GM19455 (cell line): ENCODE measurements around the gene ACOT8.
"Not testable (repeated sequence)": the region's sequence is repeated elsewhere in the genome, so short reads cannot be mapped to it uniquely, and the experiment has no call there.

Source experiments
- ATAC-seq: cut with Tn5 transposase; IDR thresholded peaks from one replicate; pipeline ENCODE4 v1.9.1; 2021; ENCODE audit not compliant: unreplicated experiment

The ACOT8 gene

DNA sequence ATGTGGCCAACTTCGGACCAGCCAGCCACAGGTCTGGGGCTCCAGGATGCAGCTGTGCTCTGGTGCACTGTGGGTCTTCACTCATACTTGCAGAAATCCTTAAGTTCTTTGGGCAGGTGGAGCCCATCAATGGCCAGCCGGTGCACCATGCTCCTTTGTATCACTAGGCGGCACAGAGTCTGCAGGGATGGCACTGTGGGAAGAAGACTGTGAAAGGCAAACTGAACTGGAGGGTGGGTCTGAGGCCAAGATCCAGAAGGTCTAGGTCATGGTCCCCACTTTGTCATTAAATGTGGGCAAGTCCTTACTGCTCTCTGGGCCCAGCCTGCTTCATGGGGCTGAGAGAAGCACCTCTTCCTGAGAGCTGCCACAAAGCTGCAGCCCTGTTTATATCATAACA is 31.5 kb upstream of the ACOT8 start:
- ATAC-seq, result no peak

DNA sequence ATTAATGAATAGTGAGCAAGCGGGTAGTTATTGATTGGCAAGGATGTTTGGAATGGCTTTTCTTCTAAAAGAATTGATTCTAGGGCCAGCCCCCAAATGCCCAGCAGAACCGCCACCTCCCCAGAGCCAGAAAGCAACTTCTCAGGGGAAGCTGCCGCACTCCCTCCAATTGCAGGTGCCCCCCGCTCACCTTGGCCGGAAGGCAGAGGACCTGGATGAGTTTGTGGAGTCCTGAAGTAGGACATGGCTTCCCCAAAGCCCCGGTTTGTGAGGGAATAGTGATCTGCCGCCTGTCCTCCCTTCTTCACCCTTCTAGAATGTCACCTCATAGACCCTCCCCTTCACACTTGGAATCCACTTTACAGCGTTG is 30.1 kb upstream of the ACOT8 start, which contains the start of gene SPATA25:
TSS of gene SPATA25 (minus strand) at position 277 of the 370 bp plus-strand sequence. CDS start at position 245, 32 bp downstream.
- no peak for ATAC-seq

DNA sequence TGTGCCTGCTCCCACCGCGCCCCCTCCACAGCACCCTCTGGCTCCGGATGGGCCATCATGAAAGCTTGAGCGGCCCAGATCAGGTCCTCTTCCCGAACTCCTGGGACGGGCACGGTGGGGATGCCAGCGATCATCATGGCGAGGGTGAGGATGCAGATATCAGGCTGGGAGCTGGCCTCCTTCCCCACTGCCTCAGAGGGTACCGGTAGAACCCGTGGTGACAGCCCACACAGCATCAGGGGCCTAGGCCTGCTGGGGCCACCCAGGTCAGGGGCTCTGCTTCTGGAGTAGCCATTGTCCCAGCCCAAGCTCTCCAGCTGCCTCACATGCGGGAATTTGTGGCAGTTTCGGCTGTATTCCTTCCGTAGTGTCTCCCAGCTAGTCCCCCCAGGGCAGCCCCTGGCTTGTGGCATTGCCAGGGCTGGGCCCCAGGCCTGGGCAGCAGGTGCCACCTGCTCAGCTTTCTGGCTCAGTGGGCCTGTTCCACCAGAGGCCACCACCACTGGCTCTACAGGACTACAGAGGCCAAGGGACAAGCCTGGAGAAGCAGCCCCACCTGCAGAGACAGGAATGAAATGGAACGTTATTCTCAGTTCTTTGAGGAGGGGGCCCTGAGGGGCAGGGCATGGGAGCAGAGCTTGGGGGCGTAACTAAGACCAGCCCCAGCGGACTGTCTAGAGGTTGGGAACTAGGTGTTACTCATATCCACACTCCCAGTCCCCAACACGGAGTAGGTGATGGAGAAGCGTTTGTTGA is 29.6 kb upstream of the ACOT8 start:
- no peak for ATAC-seq

DNA sequence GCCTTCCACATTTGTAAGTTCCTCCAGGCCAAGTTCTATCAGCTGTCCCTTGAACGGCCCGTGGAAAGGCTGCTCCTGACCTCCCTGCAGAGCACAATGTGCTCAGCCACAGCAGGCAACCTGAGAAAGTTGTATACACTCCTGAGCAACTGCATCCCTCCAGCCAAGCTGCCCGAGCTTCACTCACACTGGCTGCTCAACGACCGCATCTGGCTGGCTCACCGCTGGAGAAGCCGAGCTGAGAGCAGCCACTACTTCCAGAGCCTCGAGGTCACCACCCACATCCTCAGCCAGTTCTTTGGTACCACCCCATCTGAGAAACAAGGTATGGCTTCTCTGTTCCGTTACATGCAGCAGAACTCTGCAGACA is 25.9 kb upstream of the ACOT8 start:
- ATAC-seq, result no peak

DNA sequence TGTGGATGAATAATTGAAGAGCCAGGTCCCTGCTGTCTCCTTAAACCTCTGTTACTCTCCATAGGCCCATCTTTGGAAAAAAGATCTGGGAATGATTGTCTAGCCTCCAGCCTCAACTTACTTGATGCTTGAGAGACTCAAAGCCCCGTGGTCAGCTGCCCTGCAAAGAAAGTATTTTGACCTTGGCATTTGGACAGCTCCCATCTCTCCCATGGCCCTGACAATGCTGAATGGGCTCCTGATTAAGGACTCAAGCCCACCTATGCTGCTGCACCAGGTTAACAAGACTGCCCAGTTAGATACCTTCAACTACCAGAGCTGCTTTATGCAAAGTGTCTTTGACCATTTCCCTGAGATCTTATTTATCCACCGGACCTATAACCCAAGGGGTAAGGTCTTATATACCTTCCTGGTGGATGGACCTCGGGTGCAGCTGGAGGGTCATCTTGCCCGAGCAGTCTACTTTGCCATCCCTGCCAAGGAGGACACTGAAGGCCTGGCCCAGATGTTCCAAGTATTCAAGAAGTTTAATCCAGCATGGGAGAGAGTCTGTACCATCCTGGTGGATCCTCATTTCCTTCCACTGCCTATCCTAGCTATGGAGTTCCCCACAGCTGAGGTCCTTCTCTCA is 25.4 kb upstream of the ACOT8 start:
- ATAC-seq, result no peak

DNA sequence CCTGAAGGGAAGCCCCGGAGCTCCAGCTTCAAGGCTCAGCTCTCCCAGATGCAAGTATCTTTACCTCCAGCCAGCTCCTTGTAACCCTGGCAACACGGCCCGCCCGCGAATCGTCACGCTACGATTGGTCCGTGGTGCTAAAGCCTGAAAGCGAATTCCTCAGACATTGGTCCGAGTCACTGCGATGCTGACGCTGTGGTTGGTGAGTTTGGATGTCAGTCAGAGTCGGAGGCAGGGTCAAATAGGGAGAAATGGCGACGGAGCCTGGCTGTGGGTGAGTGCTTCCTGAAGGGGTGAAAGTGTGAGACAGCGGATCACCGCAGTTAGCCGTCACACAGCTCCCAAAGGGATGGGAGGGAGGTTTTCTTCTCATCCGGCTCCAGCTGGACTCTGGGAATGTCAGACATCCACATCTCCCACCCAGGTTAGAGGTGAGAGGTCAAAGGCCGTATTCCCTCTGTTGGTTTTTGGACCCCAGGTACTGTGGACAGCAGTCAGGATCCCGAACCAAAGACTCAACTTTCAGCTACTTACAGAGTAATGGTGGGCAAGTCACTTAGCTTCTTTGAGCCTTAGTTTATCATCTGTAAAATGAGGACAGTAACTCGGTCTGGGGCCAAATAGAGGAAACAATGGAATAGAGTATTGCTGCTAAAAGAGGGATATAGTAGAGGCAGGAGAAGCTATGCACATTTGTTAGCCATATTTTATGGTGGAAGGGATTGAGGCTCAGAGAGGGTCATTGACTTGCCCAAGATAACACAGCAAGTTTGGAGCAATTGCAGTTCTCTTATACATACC is 24.0 kb upstream of the ACOT8 start, which contains the start of gene ZSWIM1:
TSS of gene ZSWIM1 (plus strand) at position 240 of the 801 bp plus-strand sequence. CDS start 1,366 bp downstream, outside the sequence.
- ATAC-seq, result peak; percentile 96

DNA sequence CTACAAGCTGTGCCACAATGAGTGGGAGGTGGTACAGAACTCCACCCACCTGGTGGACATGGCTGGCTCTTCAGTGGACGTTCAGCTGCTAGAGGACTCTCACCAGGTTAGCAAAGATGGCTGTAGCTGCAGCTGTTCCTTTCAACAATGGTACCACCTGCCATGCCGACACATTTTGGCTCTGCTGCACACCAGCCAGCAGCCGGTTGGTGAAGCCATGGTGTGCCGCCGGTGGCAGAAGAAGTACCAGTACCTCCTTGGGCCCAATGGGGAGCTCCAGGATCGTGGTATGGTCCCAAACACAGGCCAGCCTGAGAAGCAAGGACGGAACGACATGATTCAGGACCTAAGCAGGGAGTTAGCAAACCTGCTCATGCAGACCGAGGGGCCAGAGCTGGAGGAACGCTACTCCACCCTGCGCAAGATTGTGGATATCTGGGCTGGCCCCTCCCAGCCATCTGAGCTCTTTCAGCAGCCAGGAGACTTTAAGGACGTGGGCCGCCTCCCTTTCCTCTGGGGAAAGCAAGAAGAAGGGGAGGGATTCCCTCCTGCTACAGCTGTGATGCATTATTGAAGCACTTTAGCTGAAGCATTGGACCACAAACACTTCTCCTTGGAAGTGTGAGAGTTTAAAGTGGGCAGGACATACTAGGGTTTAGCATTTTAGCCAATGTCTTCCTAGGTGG is 21.0 kb upstream of the ACOT8 start:
- ATAC-seq, result no peak

DNA sequence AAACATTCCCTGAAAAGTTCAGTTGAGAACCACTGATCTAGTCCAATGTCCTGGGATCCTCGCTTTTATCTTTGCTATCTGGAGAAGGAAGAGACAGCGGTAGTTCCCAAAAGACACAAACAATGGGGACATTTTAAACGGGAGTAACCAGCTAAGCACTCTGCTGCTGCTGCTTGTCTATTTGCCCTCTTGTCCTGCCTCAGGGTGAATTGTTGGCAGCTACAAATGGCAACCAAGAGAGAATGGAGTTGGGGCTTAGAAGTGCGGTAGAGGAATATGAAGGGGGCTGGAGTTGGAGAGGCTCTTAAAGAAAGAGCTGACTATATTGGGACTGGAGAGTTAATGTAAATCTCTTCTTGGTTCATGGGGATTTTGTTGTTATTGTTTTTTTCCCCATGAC is 17.4 kb upstream of the ACOT8 start:
- ATAC-seq, result no peak

DNA sequence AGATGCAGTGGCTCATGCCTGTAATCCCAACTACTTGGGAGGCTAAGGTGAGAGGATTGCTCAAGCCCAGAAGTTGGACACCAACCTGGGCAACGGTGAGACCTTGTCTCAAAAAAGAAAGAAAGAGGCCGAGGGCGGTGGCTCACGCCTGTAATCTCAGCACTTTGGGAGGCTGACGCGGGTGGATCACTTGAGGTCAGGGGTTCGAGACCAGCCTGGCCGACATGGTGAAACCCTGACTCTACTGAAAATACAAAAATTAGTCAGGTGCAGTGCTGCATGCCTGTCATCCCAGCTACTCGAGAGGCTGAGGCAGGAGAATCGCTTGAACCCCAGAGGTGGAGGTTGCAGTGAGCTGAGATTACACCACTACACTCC is 16.9 kb upstream of the ACOT8 start:
- ATAC-seq, result not testable (repeated sequence)

DNA sequence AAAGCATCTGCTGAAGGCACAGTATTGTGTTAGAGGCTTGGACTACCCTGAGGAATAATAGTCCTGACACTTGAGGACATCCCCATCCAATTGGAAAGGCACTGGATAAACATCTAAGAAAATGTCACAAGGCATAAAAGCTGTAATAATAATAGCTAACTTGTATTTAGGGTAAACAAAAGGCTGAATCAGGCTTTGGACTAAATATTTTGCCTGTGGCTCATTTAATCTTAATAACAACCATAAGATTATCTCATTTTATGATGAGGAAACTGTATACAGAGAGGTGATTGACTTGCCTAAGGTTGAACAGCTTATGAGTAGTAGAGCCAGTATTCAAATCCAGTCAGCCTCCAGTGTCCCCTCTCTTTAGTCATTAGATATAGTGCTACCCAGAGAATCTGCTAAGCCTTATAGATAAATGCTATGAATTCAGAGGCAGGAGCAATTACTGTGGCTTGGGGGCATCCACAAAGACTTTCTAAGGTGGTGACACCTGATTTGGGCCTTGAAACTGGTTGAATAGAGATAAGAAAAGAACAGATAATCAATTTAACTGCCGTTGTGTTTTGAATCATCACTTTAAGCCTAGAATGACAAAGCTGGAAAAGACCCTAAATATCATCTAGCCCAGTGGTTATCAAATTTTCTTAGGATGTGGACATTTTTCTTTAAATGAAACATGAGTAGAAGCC is 16.4 kb upstream of the ACOT8 start:
- ATAC-seq, result no peak

DNA sequence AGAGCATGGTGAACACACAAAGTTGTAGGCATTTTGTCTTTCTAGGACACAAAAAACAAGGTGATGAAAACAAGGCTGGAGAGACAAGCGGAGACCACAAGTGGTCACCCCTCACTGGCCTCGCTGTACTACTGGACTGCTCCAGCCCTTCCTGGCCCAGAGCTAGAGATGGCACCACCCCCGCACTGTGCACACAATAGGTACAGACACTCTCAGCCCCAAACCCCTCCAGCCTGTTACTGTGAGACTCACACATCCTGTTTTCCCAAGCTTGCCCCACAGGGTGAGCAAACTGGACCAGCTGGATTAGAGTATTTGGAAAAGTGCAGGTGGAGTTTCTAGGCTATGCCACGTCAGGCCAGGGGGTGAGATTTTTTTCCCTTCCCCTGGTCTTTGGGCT is 15.4 kb upstream of the ACOT8 start:
- no peak for ATAC-seq

DNA sequence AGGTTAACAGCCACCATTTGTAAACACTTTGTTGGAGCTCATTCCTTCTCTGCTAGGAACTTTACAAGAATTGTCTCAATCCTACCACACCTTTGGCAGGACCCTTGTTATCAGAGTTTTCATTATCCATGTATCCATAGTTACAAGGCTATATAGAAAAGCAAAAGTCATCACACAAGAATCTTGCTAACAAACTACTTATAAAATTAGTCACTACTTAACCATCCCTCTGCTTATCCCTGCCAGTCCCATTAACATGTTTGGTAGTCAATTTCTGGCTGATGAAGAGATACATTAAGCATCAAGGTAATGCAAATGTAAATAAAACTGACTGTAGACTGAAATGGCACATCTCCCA is 10.6 kb upstream of the ACOT8 start:
- no peak for ATAC-seq

DNA sequence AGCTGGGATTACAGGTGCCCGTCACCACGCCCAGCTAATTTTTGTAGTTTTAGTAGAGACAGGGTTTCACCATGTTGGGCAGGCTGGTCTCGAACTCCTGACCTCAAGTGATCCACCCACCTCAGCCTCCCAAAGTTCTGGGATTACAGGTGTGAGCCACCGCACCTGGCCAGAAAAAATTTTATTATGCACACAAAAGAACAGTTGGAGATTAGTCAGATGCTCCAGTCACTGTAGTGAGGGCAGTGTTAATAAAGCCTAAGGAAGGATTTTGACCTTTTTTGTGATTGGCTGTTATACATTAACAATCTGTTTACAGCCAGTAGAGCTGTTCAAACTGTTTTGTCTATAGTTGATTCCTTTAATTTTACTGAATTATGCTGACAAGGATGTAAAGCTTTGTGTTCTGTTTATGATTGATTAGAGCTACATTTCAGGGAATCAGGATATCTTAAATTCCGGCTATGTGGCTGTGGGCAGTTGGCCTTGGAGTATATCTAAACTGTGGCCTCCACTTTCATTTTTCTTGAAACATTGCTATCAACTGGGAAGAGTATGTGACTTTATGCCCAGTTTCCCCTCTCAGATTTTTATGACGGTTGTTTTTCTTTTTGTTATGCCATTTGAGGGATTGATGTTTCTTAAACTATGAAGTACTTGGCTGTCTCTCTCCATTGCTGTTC is 10.1 kb upstream of the ACOT8 start:
- no peak for ATAC-seq

DNA sequence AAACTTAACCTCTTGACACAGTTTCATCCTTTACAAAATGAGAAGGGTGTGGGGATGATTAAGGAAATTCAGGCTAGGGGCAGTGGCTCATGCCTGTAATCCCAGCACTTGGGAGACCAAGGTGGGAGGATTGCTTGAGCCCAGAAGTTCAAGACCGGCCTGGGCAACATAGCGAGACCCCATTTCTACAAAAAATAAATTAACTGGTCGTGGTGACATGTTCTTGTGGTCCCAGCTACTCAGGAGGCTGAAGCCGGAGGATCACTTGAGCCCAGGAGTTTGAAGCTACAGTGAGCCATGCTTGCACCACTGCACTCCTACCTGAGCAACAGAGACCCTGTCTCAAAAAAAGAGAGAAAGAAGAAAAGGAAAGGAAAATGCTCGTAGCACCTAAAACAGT is 9.3 kb upstream of the ACOT8 start:
- ATAC-seq, result no peak

DNA sequence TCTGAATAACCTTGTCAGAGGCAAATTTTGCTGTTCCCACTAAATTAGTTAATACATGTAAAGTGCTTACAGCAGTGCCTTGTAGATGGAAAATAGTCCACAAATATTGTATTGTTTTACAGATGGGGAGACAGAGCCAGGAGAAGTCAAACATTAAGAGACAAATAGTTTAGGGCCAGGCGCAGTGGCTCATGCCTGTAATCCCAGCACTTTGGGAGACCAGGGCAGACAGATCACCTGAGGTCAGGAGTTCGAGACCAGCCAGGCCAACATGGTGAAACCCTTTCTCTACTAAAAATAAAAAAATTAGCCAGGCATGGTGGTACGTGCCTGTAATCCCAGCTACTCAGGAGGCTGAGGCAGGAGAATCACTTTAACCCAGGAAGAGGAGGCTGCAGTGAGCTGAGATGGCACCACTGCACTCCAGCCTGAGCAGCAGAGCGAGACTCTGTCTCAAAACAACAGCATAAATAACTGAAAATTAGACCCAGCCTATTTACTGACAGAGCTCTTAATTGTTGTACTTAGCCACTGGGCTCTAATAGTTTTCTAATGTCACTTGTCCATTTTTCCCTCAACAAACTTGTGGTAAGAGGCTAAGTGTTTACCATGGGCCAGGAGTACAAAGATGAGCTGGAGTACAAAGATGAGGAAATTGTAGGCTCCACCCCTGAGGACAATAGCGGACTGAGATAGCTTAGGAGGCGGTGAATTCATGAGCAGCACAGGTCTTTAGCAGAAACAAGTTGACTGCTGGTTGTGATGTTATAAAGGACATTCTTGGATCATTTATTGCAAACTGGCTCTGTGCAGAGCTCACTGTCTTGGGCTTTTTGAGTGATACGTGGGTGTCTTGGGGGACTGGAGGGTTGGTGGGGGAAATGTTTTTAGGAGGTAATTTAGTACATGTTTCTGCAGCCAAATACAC is 6.6 kb upstream of the ACOT8 start:
- ATAC-seq, result no peak

DNA sequence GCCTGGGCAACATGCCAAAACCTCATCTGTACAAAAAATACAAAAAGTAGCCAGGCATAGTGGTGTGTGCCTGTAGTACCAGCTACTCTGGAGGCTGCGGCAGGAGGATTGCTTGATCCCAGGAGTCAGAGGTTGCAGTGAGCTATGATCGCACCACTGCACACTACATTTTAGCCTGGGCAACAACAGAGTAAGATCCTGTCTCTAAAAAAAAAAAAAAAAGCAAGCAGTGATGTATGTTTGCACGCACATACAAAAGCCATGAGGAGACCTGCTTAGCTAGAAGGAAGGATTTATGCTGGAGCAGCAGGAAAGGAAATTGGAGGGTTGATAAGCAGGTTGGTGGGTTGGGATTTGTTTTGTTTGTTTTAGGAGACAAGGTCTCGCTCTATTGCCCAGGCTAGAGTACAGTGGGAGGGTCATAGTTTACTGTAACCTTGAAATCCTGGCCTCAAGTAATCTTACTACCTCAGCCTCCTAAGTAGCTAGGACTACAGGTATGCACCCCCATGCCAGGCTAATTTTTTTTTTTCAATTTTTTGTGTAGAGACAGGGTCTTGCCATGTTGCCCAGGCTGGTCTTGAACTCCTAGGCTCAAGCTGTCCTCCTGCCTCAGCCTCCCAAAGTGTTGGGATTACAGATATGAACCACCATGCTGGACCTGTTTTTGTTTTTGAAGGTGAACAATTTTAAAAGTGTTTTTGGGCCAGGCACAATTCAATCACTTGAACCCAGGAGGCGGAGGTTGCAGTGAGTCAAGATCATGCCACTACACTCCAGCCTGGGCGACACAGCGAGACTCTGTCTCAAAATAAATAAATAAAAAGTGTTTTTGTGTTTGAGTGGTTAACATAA is 4.3 kb upstream of the ACOT8 start:
- ATAC-seq, result no peak

DNA sequence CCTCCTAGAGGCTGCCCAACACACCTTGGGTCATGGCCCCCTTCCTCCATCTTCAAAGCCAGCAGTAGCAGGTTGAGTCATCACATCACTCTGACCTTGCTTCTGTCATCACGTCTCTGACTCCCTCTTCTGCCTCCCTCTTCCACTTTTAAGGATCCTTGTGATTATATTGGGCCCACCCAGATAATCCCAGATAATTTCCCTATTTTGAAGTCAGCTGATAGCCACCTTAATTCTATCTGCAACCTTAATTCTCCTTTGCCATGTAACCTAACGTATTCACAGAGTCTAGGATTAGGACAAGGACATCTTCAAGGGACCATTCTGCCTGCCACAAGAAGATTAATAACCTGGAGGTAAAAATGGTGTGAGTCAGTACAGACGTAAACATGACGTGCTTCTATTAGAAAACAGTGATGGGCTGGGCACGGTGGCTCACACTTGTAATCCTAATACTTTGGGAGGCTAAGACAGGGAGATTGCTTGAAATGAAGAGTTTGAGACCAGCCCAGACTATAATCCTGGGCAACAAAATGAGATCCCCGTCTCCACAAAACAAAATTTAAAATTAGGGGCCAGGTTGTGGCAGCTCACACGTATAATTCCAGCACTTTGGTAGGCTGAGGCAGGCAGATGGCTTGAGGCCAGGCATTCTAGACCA is 3.5 kb upstream of the ACOT8 start:
- ATAC-seq, result no peak

DNA sequence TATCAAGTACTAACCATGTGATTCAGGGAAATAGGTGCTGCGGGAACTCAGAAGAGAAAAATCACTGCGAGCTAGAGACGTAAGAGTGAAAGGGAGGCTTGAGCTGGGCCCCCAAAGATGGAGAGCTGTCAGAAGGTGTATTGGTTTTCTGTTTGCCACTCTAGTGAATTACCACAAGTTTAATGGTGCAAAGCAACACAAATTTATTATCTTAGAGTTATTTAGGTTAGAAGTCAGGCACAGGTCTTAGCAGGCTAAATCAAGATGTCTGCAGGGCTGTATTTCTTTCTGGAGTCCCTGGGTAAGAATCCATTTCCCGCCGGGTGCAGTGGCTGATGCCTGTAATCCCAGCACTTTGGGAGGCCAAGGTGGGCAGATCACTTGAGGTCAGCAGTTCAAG is 2.7 kb upstream of the ACOT8 start:
- no peak for ATAC-seq
